ENCODE results near the gene CD7.

The CD7 gene

DNA sequence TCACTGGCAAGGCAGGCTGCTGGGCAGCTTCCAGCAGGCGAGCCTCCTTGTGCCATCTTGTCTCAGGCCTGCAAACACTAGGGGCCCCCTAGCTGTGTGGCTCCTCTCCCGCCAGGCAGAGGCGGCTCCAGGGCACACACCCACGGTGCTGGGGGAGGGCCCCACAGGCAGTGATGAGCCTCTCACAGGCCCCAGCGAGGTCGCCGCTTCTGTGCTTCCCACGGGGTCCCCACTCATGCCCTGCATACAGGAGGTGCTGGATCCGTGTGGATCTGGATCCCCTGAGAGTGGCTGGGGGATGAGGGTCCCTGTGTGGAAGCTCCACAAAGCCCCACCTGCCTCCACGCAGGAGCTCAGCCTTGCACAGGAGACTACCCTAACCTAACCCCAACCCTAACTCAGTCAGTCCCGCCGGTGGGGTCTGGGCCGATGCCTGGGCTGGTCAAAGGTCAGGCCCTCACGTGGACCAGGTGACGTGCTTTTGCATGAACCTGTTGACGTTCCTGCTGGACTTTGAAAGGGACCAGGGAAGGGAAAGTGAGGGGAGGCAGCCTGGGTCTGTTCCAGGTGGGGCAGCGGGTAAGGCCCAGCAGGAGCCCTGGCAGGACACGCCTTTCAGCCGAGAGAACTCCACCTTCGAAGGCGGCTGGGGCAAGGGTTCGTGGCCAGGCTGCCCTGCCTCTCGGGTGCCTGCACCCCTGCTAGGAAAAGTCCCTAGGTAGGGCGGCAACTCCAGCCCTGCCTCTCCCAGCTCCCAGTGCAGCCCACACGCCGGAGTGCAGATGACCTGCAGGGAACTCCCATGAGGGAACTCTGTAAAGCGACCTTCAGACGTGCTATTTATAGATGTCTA is 11.0 kb upstream of the CD7 start:
- peak; percentile 26 for DNase-seq

DNA sequence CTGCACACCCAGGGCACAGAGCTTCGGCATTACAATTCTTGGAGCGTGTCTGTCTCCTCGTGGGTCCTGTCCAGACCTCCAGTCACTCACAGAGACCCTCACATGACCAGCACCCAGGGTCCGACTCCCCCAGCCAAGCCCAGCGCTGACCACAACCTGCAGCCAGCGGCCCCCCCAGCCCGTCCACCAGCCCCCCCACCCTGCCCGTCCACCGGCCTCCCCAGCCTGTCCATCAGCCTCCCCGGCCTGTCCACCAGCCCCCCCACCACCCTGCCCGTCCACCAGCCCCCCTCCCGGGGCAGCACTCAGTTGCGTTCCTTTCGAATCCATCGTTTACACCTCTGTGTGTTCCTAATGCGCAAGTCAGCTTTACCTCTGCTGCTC is 10.3 kb upstream of the CD7 start:
- DNase-seq, result no peak

DNA sequence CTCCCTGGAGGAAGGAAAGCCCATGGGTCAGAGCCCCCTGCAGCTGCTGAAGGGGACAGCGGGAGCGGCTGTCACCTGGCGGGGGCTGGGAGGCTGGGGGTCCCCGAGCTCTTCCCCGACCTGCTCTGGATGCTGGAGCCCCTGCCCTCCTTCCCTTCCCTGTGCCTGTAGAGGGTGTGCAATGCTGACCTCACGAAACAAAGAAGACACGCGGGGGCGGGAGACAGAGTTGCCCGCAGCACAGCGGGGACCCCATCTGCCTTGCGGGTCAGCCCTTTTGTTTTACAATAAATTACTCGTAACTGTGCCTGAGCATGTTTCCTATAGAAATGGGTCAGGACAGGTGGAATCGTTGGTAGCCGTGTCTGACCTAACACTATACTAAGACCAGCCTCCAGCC is 9.9 kb upstream of the CD7 start:
- no peak for DNase-seq

DNA sequence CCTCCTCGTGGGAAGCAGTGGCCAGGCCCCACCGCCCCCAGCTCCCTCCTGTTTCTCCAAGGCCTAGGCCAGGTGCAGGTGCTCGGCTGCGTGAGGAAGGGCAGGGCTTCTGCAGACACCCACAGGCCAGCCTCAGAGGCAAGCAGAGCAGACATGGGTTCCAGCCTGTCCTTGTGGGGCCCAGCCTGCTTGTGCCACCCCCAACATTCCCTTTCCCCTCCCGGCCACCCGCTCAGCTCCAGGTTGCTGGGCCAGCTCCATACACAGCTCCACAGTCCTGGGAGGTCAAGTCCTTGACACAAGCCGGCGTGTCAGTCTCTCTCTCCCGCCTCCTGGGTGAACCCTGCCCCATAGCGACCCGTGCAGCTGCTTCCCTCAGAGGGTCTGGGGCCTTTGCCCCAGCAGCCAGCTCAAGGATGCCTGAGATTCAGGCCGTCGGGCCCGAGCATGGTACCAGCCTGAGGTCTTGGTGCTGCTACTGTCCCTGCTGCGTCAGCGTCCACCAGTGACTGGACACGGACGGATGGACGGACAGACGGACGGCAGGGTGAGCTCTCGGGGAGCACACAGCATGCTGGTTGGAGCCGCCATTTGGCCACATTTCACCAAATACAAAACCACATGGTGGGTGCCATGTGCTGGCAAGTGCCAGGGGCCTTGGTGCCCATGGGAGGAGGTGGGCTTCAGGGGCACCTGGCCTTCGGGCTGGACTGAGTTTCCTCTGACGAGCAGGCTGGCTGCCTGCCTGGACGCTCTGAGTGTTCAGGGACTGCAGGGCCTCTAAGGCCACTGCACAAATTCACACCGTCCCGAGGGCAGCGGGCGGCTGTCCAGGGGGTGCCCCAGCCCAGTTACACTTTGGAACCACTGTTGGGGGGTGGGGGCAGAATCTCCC is 8.1 kb upstream of the CD7 start:
- DNase-seq, result no peak

DNA sequence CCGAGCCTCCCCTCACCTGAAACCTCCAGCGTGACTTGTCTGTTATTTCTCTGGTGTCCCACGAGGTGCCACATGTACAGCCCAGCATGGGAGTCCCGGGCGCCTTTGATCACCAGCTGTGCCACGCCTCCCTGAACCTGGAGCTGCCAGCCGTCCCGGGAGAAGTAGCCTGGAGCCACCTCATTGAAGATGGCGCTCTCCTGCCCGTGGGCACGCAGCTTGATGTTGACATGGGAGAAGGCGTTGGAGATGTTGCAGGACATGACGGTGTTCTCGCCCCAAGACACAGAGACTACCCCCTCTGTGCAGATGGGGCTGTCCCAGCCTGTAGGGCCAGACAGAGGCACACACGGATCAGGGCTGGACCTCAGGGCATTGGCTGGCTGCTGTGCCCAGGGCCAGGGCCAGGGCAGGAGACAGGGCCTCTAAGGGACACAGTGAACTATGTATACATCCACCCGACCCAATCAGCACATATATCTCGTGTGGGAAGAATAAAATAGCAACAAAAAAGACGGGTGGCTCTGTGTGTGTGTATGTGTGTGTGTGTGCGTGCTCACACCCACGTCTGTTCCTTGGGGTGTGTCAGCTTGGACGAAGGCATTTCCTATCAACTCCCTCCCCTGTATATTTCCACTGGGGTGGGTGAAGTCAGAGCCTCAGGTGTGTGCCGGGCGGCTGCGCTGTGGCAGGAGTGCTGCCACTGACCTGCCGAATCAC is 7.3 kb upstream of the CD7 start:
- peak; percentile 42 for DNase-seq

DNA sequence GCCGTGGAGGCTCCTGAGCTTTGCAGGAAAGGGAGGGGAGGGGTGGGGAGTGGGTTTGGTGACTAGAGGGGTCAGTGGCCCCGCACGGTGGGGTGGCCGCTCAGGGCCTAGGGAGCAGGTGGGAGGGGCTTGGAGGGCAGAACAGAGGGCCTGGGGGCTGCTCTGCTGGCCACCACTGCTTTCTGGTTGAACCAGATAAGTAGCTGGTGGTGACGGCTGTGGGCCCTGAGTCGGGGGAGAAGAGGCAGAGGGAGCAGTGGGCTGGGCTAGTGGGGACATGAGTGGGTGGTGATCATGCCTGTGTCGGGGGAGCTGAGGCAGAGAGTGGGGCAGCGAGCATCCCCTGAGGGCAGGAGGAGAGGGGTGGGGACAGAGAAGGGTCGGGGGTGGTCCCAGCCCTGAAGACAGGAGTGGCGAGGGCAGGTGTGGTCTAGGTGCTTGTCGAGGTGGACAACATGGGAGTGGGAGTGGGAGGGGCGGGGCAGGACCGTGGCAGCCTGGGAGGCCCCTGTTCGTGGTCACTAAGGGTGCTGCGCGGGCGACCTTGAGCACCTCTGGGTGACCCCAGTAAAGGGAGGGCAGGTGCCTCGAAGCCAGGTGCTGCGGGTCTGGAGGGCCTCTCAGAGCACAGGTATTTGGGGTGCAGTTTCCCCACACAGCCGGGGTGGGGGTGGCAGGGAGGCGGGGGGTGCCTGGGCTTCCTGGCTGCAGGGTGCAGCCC is 6.3 kb upstream of the CD7 start:
- no peak for DNase-seq

DNA sequence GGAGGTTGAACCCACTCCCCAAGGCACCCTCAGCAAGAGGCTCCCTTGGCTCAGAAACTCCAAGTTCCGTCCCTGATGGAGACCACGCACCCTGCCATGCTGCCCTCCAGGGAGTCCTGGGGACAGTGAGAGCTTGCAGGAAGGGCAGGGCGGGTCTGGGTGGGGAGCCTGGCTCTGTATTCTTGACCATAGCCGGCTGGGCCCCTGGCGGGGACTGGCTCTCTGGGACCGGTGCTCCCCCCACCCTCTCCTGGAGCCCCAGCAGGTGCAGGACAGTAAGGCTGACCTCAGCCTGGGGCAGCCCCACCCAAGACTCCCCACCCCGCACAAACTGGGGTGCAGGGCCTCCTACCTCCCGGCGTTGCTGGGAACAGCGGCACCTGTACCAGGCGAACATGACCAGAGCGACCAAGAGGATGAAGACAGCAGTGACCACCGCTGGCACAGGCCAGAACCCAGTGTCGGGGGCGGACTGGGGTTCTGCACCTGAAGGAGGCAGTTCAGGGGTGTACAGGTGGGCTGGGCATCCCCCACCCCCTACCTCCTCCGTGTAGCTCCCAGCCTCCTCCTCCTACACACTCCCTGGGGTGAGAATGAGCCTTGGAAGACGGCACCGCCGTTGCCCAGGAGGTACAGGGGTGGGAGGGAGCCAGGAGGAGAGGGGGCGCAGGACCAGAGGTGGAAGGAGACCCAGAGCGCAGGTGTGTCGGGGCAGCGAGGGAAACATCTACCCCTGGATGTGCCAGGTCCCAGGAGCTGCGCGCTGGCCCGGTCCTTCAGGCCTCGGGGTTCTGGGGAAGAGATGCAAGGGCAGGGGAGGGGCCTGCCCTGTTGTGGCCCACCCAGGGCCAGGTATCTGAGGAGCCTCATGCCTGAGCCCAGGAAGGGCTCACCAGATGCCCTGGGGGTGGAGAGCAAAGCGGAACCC is 5.4 kb upstream of the CD7 start:
- DNase-seq, result no peak

DNA sequence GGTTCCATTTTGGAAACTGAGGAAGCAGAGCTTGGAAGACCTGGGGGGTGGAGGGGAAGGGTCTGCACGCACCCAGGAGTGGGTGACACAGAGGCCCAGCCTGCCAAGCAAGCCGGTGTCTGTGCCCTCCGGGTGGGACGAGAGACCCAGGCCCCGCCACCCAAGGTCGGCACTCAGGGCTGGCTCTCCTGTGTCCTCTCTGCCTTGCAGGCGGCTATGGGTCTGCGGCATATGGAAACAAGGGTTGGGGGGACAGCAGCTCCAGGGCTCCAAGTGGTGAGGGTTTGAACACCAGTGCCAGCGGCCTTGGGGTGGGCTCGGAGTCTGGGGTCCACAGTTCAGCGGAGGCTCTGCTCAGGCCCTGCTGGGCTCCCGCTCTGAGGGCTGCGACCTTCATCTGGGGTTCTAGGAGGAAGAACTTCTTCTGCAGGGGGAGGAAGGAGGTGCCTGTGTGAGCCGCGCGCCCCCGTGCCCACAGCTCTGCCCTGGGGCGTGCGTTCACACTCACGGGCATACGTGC is 4.6 kb upstream of the CD7 start:
- DNase-seq, result no peak

DNA sequence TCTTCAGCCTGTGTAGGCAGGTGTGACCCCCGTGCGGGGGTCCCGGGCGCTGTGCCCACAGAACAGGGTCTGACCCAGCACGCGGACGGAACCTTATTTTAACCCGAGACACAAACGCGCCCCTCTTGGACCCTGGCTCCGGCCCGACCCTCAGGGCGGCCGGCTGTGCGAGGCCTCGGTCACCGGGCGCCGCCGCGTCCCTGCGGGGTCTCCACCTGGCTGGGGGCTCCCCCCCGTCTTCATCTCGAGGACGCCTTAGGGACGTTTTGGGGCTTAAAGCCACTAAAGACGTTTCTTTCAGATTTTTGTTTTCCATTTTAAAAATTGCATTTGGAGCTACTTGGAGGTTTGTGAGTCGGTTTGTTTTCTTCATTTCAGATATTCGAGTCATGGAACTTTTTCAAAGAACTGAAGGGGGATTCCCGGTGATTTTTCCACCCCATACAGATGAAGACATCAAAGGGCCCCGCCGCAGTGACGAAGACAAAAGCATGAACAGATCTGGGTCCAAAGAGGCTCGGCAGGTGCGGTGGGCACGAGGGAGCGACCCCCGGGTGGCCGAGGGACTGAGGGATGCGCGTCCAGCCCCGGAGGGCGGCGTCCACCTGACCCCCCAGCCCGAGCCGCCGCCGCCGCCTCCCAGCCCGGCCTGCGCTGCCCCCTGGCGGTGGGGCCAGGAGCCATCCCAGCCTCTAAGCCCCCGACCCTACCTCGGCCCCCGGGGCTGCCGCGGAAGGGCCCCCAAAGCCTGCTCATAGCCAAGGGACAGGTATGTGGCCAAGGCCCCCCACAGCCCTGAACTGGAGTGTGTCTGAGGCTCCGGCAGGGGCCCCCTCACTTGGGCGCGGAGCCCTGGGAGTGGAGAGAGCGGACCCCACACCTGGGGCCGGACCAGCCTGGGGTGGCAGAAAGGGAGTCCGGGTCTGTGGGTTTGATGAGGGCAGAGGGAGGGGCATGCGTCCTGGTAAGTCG is 3.8 kb upstream of the CD7 start:
- peak; percentile 38 for DNase-seq

DNA sequence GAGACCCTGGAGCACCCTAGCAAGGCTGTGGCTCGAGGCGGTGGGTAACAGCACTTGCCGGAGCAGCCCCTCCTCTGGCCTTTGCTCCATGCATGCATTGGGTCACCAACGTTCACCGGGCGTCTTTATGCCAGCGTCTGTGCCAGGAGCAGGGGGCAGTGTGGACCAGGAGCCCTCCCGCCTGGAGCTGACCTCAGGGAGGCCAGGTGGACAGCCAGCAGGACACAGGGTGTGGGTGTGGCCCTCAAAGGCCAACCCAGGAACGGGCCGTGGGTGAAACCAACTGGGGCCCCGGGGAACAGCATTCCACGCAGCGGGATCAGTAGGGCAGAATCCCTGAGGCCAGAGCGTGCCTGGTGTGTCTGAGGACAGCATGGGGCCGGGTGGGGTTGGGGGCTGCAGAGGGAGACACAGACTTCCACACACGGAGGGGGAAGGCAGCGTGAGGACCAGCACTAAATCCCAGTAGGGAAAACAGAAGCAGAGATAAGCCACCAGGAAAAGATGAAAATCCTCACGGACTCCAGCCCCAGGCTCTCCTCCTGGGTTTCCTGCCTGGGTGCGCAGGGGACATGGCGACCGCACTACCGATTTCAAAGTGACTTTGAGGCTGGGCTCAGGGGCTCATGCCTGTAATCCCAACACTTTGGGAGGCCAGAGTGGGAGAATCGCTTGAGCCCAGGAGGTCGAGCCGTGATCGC is 2.9 kb upstream of the CD7 start:
- no peak for DNase-seq

DNA sequence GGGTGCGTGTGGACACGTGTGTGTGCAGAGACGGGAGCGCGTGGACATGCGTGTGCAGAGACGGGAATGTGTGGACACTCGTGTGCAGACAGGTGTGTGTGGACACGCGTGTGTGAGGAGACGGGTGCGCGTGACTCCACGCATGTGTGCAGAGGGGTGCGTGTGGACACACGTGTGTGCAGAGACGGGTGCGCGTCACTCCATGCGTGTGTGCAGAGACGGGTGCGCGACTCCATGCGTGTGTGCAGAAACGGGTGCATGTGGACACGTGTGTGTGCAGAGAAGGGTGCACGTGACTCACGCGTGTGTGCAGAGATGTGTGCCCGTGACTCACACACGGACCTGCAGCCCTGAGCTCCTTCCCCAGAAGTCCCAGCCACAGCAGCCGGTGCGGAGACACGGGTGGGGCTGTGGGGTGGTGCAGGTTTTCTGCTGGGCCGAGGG is 2.2 kb upstream of the CD7 start:
- no peak for DNase-seq

DNA sequence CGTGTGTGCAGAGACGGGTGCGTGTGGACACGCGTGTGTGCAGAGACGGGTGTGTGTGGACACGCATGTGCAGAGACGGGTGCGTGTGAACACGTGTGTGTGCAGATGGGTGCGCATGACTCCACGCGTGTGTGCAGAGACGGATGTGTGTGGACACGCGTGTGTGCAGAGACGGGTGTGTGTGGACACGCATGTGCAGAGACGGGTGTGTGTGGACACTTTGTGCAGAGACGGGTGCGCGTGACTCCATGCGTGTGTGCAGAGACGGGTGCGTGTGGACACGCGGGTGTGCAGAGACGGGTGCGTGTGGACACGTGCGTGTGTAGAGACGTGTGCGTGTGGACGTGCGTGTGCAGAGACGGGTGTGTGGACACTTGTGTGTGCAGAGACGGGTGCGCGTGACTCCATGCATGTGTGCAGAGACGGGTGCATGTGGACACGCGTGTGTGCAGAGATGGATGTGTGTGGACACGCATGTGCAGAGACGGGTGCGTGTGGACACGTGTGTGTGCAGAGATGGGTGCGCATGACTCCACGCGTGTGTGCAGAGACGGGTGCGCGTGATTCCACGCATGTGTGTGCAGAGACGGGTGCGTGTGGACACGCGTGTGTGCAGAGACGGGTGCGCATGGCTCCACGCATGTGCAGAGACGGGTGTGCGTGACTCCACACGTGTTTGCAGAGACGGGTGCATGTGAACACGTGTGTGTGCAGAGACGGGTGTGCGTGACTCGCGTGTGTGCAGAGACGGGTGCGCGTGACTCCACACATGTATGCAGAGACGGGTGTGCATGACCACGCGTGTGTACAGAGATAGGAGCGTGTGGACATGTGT is 1.6 kb upstream of the CD7 start:
- no peak for DNase-seq

DNA sequence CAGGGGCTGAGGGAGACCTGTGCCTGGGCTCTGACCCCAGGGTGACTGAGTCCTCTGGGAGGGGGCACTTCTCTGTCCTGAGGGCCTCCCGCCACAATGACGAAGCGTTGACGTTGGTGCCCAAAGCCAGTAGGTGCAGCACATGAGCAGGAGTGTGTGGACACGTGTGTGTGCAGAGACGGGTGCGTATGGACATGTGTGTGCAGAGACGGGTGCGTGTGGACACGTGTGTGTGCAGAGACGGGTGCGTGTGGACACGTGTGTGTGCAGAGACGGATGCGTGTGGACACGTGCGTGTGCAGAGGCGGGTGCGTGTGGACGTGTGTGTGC is 726 bp upstream of the CD7 start:
- DNase-seq, result no peak

DNA sequence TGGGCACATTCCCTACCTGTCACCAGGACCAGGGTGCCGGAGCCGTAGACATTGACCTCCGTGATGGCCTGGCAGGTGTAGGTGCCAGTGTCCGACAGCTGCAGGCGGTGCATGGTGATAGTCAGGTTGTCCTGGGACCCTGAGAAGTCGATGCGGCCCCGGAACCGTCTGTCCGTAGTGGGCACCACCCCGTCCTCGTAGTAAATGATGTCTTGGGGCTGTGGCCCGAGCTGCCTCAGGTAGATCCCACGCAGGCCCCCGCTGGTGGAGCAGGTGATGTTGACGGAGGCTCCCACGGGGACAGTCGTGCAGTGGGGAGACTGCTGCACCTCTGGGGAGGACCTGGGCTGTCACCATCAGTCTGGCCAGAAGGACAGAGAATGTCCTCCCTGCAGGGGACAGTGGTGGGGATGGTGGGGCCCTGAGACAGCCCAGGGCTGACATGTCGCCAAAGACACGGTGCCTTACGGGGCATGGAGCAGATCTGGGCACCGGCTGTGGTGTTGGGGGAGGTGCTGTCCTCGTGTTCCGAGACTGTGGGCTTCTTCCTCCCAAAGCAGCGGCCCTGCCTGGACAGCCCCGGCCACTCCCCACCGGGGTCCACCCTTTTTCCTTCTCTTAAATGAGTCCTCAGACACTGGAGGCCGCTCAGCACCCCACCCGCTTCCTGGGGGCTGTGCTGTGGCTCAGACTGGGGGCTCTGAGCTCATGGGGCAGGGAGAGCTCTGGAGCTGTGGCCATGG is 586 bp downstream of the CD7 start:
- peak; percentile 17 for DNase-seq

DNA sequence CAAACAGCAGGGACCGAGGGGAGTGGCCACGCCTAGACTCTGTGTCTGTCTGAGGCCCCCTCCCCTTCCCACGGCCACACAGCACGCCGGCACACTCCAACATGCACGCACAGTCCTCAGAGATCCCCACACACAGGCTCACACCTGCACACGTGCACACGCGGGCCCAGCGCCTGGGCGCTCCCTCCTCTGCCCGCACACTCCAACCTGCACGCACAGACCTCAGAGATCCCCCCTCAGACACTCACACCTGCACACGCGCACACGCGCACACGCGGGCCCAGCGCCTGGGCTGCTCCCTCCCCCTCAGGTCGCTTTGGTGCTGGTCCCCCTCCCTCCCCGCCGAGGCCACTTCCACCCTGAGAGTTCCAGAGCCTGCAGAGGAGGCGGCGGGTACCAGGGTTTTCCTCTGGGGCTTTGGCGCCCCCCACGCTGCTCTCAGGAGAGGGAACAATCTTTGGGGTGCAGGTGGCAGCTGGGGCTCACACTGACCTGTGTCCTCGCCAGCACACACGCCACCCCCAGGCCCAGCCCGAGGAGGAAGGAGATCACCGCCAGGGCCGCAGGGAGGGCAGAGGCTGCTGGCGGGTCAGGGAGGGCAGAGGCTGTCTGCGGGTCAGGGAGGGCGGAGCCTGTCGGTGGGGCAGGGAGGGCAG is 1.6 kb downstream of the CD7 start:
- peak; percentile 20 for DNase-seq

DNA sequence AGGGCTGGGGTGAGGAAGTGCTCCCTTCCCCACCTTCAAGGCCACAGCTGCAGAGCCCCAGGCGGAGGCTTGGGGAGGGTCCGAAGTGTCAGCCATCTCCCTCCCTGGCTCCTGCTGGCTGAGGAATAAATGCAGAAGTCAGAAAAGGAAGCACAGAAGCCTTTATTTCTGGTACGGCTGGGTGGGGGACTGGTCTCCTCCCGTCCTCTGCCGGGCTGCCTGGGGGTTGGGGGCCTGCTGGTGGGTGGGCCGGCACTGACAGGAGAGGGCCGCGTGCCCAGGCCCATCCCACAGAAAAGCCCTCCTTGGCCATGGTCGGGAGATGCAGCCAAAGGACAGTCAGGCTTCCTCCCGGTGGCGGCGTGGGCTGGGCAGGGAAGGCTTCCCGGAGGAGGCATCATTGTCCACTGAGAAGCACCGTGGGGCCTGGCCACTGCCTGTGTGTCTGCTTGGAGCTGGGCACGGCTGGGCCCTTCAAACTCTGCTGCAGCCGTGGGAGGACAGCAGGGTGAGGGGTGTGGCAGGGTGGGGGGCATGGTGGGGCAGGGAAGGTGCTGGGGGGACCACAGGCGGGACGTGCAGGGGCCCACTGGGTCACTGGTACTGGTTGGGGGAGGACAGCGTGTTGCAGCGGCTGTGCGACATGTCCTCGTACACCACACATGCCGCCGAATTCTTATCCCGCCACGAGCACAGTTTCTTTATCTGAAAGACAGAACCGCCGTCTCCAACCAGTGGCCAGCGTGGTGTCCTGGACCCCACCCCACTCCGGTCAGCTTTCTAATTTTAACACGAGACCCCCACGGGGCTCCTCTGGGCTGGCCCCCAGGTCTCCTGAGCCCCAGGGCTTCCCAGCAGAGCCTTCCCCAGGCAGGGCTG is 2.4 kb downstream of the CD7 start:
- no peak for DNase-seq
